HCT116 (cell line): ENCODE data around the gene CBFA2T3. TPM values are rescaled to one million over a fixed set of nuclear protein-coding genes. Genes with fewer than 3 reads are reported as not detected.

Experiments used
- ATAC-seq: fragments of 200-7000 bp; cut with Tn5 transposase; 2 replicates; pipeline ENCODE4 v1.9.1; 2020; ENCODE audit warnings: mild to moderate bottlenecking, moderate library complexity
- BruUV-seq: library from RNA; stranded (reverse); fragments of 400-500 nt; replicated peaks from 2 replicates; lab custom pipeline; 2021; lab: Mats Ljungman, UMichigan
- CTCF ChIA-PET: fragments of 300-600 bp; sonication (Branson Sonifier 250); formaldehyde crosslinking; loops from one replicate; lab custom pipeline; 2021; ENCODE audit warnings: antibody characterized with exemption; lab: Charles Lee
- POLR2A ChIA-PET: fragments of 300-600, 350-600 bp; sonication (Branson Sonifier 250); formaldehyde crosslinking; loops from one replicate; lab custom pipeline; 2021; ENCODE audit warnings: antibody characterized with exemption; lab: Charles Lee
- RAD21 ChIA-PET, 2 experiments: fragments of 300-600 bp; sonication (Branson Sonifier 250); formaldehyde crosslinking; loops; one replicate each; lab custom pipeline; 2023; ENCODE audit warnings: low total read pairs in 2 of 2; ENCODE audit not compliant: uncharacterized antibody in 2 of 2, unreplicated experiment in 2 of 2, low non-redundant PET in 1 of 2; lab: Charles Lee
- DNase-seq: peaks from one replicate; pipeline ENCODE4 v3.0.0-alpha.2; 2010; ENCODE audit warnings: low read depth, low spot score
- H2AFZ ChIP-seq: fragments of 200-600 bp; shearing (Covaris generic), sonication (generic); 2 replicates; pipeline ENCODE4 v1.6.1; 2017; ENCODE audit warnings: low read depth, mixed run types, mixed read lengths, antibody characterized with exemption, low read length; ENCODE audit not compliant: poor library complexity, severe bottlenecking
- H3K27ac ChIP-seq: 2 replicates; pipeline ENCODE4 v1.5.1; 2012; ENCODE audit warnings: low read depth, low read length
- H3K27me3 ChIP-seq: fragments of 200-600 bp; sonication (generic); 2 replicates; pipeline ENCODE4 v1.6.1; 2016; ENCODE audit warnings: mixed run types, low read length, mixed read lengths; ENCODE audit not compliant: insufficient read depth
- H3K36me3 ChIP-seq, 2 experiments: fragments of 200-500 bp in 1 of 2; fragments of 200-600 bp in 1 of 2; sonication (Bioruptor generic) in 1 of 2; sonication (generic) in 1 of 2; 2 replicates each; pipeline versions ENCODE4 v1.5.1 to v1.6.1; 2014 to 2016; ENCODE audit warnings: low read length in 2 of 2, inconsistent platforms in 1 of 2, mixed read lengths in 1 of 2, mixed run types in 1 of 2; ENCODE audit not compliant: insufficient read depth in 2 of 2, control insufficient read depth in 1 of 2
- H3K4me1 ChIP-seq, 2 experiments: fragments of 200-600 bp in 1 of 2; sonication (generic) in 1 of 2; 2 replicates each; pipeline versions ENCODE4 v1.5.1 to v1.6.1; 2012 to 2017; ENCODE audit warnings: low read length in 2 of 2, inconsistent platforms in 1 of 2, mild to moderate bottlenecking in 1 of 2, mixed read lengths in 1 of 2, mixed run types in 1 of 2, moderate library complexity in 1 of 2; ENCODE audit not compliant: insufficient read depth in 2 of 2, control insufficient read depth in 1 of 2
- H3K4me2 ChIP-seq: fragments of 200-600 bp; sonication (generic); 2 replicates; pipeline ENCODE4 v1.6.1; 2017; ENCODE audit warnings: mixed run types, low read length, mixed read lengths
- H3K4me3 ChIP-seq, 2 experiments: fragments of 200-600 bp in 1 of 2; sonication (generic) in 1 of 2; replicated peaks in 1 of 2; 2 replicates each; pipeline ENCODE4 v1.5.1; 2011 to 2016; ENCODE audit warnings: low read length in 2 of 2, control low read depth in 1 of 2, low read depth in 1 of 2, mild to moderate bottlenecking in 1 of 2, mixed read lengths in 1 of 2, mixed run types in 1 of 2
- H3K79me2 ChIP-seq: fragments of 200-600 bp; sonication (generic); 2 replicates; pipeline ENCODE4 v1.6.1; 2017; ENCODE audit warnings: mild to moderate bottlenecking, mixed run types, low read length, moderate library complexity, mixed read lengths; ENCODE audit not compliant: insufficient read depth
- H3K9ac ChIP-seq: fragments of 200-600 bp; sonication (generic); 2 replicates; pipeline ENCODE4 v1.6.1; 2016; ENCODE audit warnings: low read length, mixed read lengths
- H3K9me2 ChIP-seq: fragments of 200-600 bp; sonication (generic), shearing (Covaris generic); 2 replicates; pipeline ENCODE4 v1.6.1; 2017; ENCODE audit warnings: mixed run types, mild to moderate bottlenecking, moderate library complexity; ENCODE audit not compliant: insufficient read depth
- H3K9me3 ChIP-seq, 2 experiments: fragments of 200-500 bp in 1 of 2; fragments of 200-600 bp in 1 of 2; sonication (Bioruptor generic) in 1 of 2; sonication (generic) in 1 of 2; 2 replicates each; pipeline ENCODE4 v1.6.1; 2014 to 2017; ENCODE audit warnings: low read length in 2 of 2, mixed read lengths in 2 of 2, inconsistent platforms in 1 of 2, low read depth in 1 of 2, mild to moderate bottlenecking in 1 of 2, mixed run types in 1 of 2, moderate library complexity in 1 of 2; ENCODE audit not compliant: control insufficient read depth in 1 of 2, insufficient read depth in 1 of 2
- H4K20me1 ChIP-seq: fragments of 200-600 bp; sonication (generic), shearing (Covaris generic); 2 replicates; pipeline ENCODE4 v1.6.1; 2017; ENCODE audit warnings: mixed run types, mild to moderate bottlenecking, moderate library complexity; ENCODE audit not compliant: insufficient read depth
- ATF3 ChIP-seq: IDR thresholded peaks from 2 replicates; pipeline ENCODE4 v1.6.1; 2012
- CBX3 ChIP-seq: IDR thresholded peaks from 2 replicates; pipeline ENCODE4 v1.6.1; 2012; ENCODE audit warnings: low read depth
- CEBPB ChIP-seq: IDR thresholded peaks from 2 replicates; pipeline ENCODE4 v1.6.1; 2012; ENCODE audit warnings: low read depth
- EGR1 ChIP-seq: IDR thresholded peaks from 2 replicates; pipeline ENCODE4 v1.6.1; 2012; ENCODE audit warnings: low read depth
- ELF1 ChIP-seq: IDR thresholded peaks from 2 replicates; pipeline ENCODE4 v1.6.1; 2012; ENCODE audit warnings: low read depth, borderline replicate concordance
- EZH2 ChIP-seq: fragments of 200-600 bp; sonication (generic); IDR thresholded peaks from 2 replicates; pipeline ENCODE4 v1.6.1; 2017; ENCODE audit warnings: antibody characterized with exemption, mixed run types
- POLR2AphosphoS5 ChIP-seq: IDR thresholded peaks from 2 replicates; pipeline ENCODE4 v1.6.1; 2011; ENCODE audit warnings: mild to moderate bottlenecking, low read depth, low read length, moderate library complexity
- RAD21 ChIP-seq: IDR thresholded peaks from 2 replicates; pipeline ENCODE4 v1.6.1; 2012; ENCODE audit warnings: low read depth, mild to moderate bottlenecking
- SIN3A ChIP-seq: IDR thresholded peaks from 2 replicates; pipeline ENCODE4 v1.6.1; 2012; ENCODE audit warnings: low read depth
- SP1 ChIP-seq: IDR thresholded peaks from 2 replicates; pipeline ENCODE4 v1.6.1; 2012; ENCODE audit warnings: low read depth
- SRF ChIP-seq: IDR thresholded peaks from 2 replicates; pipeline ENCODE4 v1.6.1; 2012; ENCODE audit warnings: low read depth
- ZBTB33 ChIP-seq: IDR thresholded peaks from 2 replicates; pipeline ENCODE4 v1.6.1; 2011; ENCODE audit warnings: mild to moderate bottlenecking, low read length, moderate library complexity; ENCODE audit not compliant: insufficient replicate concordance; ENCODE audit errors: extremely low read depth
- ZNF274 ChIP-seq: fragments of 200-500 bp; sonication (Bioruptor generic); IDR thresholded peaks from 2 replicates; pipeline ENCODE4 v1.6.1; 2014; ENCODE audit warnings: mild to moderate bottlenecking, low read depth, low read length, inconsistent platforms
- intact Hi-C: fragments of 100-400 bp; cut with micrococcal nuclease; formaldehyde crosslinking; loops from 2 replicates; pipeline ENCODE4 v1.10.0; 2022
- total RNA-seq: library from RNA; stranded (reverse); gene quantifications from one replicate; pipeline ENCODE4 v1.2.1, GENCODE V29; 2021; ENCODE audit not compliant: unreplicated experiment
- TF ChIP-seq, protein P1 (sequence below): IDR thresholded peaks from 2 replicates; pipeline ENCODE4 v1.6.1; 2012; ENCODE audit warnings: low read depth

CBFA2T3 gene
- total RNA-seq, 1 experiment from 2014 or later: 19.1 TPM

GRCh38 chr16:88880226-88881006, 96.6 kb downstream of the CBFA2T3 start:
- ATAC-seq (no peak), DNase-seq (no peak)
- no peaks in the 10 kb centered on the region for H4K20me1 ChIP-seq
- 0 out of 4 replicates have a peak, but pooled peaks cover 0 to 6% of the 10 kb centered on the region in 2 experiments for H3K36me3 ChIP-seq
- no peak overlapping the region for H3K4me3 ChIP-seq
- no peak for TF ChIP-seq RAD21
- no peaks in the 10 kb centered on the region for H3K27me3 ChIP-seq
- H3K9me2 ChIP-seq: no peaks in the 10 kb centered on the region
- no peak overlapping the region for H3K9ac ChIP-seq
- no peaks in the 10 kb centered on the region for H3K79me2 ChIP-seq
- no peak overlapping the region for H2AFZ ChIP-seq
- intact Hi-C loops: no loop called here
- no peak overlapping the region for H3K4me2 ChIP-seq
- no TSS peak for BruUV-seq
- POLR2A ChIA-PET: no interaction called here
- CTCF ChIA-PET: no interaction called here
- RAD21 ChIA-PET: no interaction called here
- no peaks in the 10 kb centered on the region for H3K9me3 ChIP-seq
- peaks cover 7 to 11% of the 10 kb centered on the region in 2 experiments; a peak in 3 of 4 replicates for H3K4me1 ChIP-seq
- H3K27ac ChIP-seq: no peak overlapping the region; the same call in 1 of the 2 replicates

GRCh38 chr16:88879788-88880055, 97.3 kb downstream of the CBFA2T3 start:
- BruUV-seq: no TSS peak
- POLR2A ChIA-PET: no interaction called here

More at GRCh38 chr16:88879788-88880055, 97.3 kb downstream of the CBFA2T3 start:
- Histone ChIP-seq H3K9me3 (no peaks in the 10 kb centered on the region), H2AFZ (no peak overlapping the region), H3K4me2 (no peak overlapping the region), H3K27ac (no peak overlapping the region; the same call in 1 of the 2 replicates), H3K36me3 (0 out of 4 replicates have a peak, but pooled peaks cover 0 to 5% of the 10 kb centered on the region in 2 experiments), H3K4me1 (peaks cover 7 to 11% of the 10 kb centered on the region in 2 experiments; a peak in 3 of 4 replicates), H3K27me3 (no peaks in the 10 kb centered on the region), H3K9ac (no peak overlapping the region), H3K4me3 (no peak overlapping the region), H3K9me2 (no peaks in the 10 kb centered on the region), H4K20me1 (no peaks in the 10 kb centered on the region), H3K79me2 (no peaks in the 10 kb centered on the region)
- TF ChIP-seq SRF: no peak
- TF ChIP-seq, protein P1, sequence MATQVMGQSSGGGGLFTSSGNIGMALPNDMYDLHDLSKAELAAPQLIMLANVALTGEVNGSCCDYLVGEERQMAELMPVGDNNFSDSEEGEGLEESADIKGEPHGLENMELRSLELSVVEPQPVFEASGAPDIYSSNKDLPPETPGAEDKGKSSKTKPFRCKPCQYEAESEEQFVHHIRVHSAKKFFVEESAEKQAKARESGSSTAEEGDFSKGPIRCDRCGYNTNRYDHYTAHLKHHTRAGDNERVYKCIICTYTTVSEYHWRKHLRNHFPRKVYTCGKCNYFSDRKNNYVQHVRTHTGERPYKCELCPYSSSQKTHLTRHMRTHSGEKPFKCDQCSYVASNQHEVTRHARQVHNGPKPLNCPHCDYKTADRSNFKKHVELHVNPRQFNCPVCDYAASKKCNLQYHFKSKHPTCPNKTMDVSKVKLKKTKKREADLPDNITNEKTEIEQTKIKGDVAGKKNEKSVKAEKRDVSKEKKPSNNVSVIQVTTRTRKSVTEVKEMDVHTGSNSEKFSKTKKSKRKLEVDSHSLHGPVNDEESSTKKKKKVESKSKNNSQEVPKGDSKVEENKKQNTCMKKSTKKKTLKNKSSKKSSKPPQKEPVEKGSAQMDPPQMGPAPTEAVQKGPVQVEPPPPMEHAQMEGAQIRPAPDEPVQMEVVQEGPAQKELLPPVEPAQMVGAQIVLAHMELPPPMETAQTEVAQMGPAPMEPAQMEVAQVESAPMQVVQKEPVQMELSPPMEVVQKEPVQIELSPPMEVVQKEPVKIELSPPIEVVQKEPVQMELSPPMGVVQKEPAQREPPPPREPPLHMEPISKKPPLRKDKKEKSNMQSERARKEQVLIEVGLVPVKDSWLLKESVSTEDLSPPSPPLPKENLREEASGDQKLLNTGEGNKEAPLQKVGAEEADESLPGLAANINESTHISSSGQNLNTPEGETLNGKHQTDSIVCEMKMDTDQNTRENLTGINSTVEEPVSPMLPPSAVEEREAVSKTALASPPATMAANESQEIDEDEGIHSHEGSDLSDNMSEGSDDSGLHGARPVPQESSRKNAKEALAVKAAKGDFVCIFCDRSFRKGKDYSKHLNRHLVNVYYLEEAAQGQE: no peak
- no peak for TF ChIP-seq RAD21
- no peak for TF ChIP-seq EZH2
- TF ChIP-seq ELF1: no peak
- no peak for TF ChIP-seq ATF3
- TF ChIP-seq POLR2AphosphoS5: no peak
- no peak for TF ChIP-seq CBX3
- TF ChIP-seq EGR1: no peak
- no peak for TF ChIP-seq ZBTB33
- TF ChIP-seq SIN3A: no peak
- no peak for TF ChIP-seq CEBPB
- TF ChIP-seq ZNF274: no peak
- no peak for TF ChIP-seq SP1
- ChIA-PET CTCF (no interaction called here), RAD21 (no interaction called here)
- intact Hi-C loops: no loop called here
- ATAC-seq (no peak), DNase-seq (no peak)
